Stimulated activated CD4-positive, alpha-beta T cell treated with anti-CD3 and anti-CD28 coated beads, Interleukin-12 subunit alpha, Interleukin-12 subunit beta, amount 100 ng/mL, for 4 hours (primary cell): ENCODE measurements around the gene SCFD2.

Experiments used
- DNase-seq: peaks from one replicate; pipeline ENCODE4 v3.0.0-alpha.2; 2020

The SCFD2 gene

GRCh38 chr4:52907510-52907909 lies 458.4 kb downstream of the SCFD2 start:
- no peak for DNase-seq

- no peak for DNase-seq
Measured at GRCh38 chr4:52904421-52904820, 461.4 kb downstream of the SCFD2 start.

GRCh38 chr4:52903273-52903672 lies 462.6 kb downstream of the SCFD2 start:
- no peak for DNase-seq

- DNase-seq = no peak
Measured at GRCh38 chr4:52894443-52894842, 471.4 kb downstream of the SCFD2 start.

- DNase-seq = no peak
Measured at GRCh38 chr4:52892880-52893279, 473.0 kb downstream of the SCFD2 start.

- no peak for DNase-seq
Measured at GRCh38 chr4:52891743-52892142, 474.1 kb downstream of the SCFD2 start.

- no peak for DNase-seq
Measured at GRCh38 chr4:52890521-52890791, 475.4 kb downstream of the SCFD2 start.

GRCh38 chr4:52889778-52890520 lies 475.9 kb downstream of the SCFD2 start:
- no peak for DNase-seq

GRCh38 chr4:52889354-52889753 lies 476.5 kb downstream of the SCFD2 start:
- DNase-seq = no peak

- no peak for DNase-seq
Measured at GRCh38 chr4:52884994-52885393, 480.9 kb downstream of the SCFD2 start.

GRCh38 chr4:52883707-52884669 lies 481.9 kb downstream of the SCFD2 start:
- DNase-seq = no peak

GRCh38 chr4:52883183-52883621 lies 482.7 kb downstream of the SCFD2 start:
- DNase-seq = no peak

GRCh38 chr4:52880994-52881393 lies 484.9 kb downstream of the SCFD2 start:
- no peak for DNase-seq

- no peak for DNase-seq
Measured at GRCh38 chr4:52879471-52879870, 486.4 kb downstream of the SCFD2 start.

- no peak for DNase-seq
Measured at GRCh38 chr4:52877694-52878093, 488.2 kb downstream of the SCFD2 start.

- DNase-seq = no peak
Measured at GRCh38 chr4:52877036-52877435, 488.8 kb downstream of the SCFD2 start.

- DNase-seq = no peak
Measured at GRCh38 chr4:52876069-52876468, 489.8 kb downstream of the SCFD2 start.

GRCh38 chr4:52874948-52875347 lies 490.9 kb downstream of the SCFD2 start:
- DNase-seq = no peak

GRCh38 chr4:52873861-52874343 lies 492.0 kb downstream of the SCFD2 start:
- DNase-seq = no peak

GRCh38 chr4:52873191-52873590 lies 492.7 kb downstream of the SCFD2 start:
- no peak for DNase-seq

- no peak for DNase-seq
Measured at GRCh38 chr4:52870225-52870624, 495.6 kb downstream of the SCFD2 start.

GRCh38 chr4:52869656-52870055 lies 496.2 kb downstream of the SCFD2 start:
- no peak for DNase-seq

GRCh38 chr4:52869196-52869595 lies 496.7 kb downstream of the SCFD2 start:
- no peak for DNase-seq

- DNase-seq = no peak
Measured at GRCh38 chr4:52868133-52868532, 497.7 kb downstream of the SCFD2 start.
